Measurements from ENCODE around the gene RAB27A.
"Not testable (repeated sequence)": the region's sequence is repeated elsewhere in the genome, so short reads cannot be mapped to it uniquely, and the experiment has no call there.

RAB27A gene

DNA sequence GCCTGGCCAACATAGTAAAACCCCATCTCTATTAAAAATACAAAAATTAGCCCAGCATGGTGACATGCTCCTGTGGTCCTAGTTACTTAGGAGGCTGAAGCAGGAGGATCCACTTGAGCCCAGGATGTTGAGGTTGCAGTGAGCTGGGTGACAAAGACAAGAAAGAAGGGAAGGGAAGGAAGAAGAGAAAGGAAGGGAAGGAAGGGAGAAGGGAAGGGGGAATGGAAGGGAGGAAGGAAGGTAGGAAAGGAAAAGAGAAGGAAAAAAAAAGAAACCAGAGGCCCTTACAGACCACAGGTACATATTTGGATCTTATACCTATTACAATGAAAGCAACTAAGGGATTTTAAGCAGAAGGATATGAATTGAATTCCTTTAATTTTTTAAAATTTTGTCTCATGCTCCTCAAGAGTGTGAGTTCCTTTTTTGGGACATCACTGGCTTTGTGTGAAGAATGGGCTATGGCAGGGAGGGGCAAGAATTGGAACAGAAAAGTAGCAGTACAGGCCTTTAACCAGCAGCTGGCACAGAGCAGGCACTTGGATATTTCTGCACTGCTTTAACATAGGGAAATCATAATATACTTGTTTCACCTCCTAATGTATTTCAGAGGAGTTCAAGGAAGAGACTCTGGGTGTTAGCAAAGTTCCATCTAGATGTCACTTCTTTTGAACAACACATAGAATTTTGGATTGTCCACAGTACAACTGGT lies 7.9 kb downstream of the RAB27A start:
- DNase-seq = no peak

DNA sequence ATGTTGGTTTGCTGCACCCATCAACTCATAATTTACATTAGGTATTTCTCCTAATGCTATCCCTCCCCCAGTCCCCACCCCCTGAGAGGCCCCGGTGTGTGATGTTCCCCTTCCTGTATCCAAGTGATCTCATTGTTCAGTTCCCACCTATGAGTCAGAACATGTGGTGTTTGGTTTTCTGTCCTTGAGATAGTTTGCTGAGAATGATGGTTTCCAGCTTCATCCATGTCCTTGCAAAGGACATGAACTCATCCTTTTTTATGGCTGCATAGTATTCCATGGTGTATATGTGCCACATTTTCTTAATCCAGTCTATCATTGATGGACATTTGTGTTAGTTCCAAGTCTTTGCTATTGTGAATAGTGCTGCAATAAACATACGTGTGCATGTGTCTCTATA lies 9.0 kb downstream of the RAB27A start:
- DNase-seq = not testable (repeated sequence)

DNA sequence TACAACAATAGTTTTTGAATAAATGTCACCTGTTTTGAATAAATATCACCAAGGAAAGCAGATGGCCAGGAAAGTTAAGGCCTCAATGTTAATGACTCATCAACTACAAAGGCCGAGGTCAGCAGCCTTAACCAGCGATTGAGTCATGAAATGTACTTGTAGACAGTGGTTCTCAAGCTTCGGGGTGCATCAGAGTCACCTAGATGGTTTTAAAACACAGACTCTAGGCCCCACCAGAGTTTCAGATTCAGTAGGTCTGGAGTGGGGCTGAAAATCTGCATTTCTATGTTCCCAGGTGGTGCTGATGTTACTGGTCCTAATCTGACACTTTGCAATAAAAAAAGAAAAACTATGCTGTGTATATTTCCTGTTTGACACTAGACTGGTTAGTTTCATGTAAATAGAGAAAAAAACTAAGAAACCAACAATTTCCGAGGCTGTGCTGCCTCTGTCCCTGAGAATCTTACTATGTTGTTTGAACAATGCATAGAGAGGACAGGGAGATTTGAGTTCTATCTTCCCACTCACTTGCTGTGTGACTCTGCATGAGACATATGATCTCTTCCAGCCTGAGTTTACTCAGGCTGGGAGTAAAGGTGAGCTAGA lies 9.8 kb downstream of the RAB27A start:
- peak in 1 of 14 donors; percentile 1 for DNase-seq

GRCh38 chr15:55279100-55279745 lies 10.4 kb downstream of the RAB27A start:
- no peak for DNase-seq

DNA sequence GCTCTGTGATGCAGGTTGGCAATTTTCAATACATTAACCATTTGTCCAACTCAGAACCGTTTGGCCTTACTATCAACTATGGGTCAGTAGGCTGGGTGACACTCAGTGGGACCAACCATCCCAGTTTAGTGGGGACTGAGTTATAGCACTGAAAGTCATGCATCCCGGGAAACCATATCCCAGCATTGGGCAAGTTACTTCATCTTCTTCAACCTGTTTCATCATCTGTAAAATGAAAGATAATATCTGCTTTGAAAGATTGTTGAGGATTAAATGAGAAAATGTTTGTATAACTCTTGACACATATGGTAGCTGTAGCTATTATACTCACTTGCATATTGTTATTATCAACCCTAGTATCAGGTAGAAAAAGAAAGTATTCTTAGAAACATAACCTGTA lies 11.9 kb downstream of the RAB27A start:
- DNase-seq = no peak

DNA sequence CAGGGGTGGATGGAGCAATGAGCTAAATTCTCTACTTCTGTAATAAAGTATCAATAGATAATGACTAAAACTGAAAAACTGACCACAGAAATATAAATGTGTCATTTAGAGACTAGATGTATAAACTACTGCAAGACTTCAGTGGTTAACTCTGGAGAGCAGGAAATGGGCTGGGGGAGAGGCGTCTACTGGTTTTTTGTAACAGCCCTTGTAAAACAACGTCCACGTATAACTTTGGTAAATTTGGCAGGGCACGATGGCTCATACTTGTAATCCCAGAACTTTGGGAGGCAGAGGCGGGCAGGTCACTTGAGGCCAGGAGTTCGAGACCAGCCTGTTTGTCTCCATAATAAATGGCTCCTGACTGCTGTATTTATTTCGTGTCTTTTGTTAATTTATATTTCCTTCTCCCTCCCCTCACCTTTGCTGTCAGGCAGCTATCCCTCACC lies 12.5 kb downstream of the RAB27A start:
- DNase-seq = no peak

DNA sequence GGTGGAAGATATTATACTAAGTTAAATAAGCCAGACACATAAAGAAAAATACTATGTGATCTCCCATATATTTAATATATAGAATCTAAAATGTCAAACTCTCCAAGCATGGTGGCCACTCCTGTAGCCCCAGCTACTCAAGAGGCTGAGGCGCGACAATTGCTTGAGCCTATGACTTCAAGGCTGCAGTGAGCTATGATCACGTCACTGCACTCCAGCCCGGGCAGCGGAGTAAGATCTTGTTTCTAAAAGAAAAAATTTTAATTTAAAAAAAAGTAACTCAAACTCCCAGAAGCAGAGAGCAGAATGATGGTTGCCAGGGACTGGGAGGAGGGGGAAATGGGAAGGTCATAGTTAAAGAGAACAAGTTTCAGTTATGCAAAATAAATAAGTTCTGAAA lies 13.3 kb downstream of the RAB27A start:
- no peak for DNase-seq

DNA sequence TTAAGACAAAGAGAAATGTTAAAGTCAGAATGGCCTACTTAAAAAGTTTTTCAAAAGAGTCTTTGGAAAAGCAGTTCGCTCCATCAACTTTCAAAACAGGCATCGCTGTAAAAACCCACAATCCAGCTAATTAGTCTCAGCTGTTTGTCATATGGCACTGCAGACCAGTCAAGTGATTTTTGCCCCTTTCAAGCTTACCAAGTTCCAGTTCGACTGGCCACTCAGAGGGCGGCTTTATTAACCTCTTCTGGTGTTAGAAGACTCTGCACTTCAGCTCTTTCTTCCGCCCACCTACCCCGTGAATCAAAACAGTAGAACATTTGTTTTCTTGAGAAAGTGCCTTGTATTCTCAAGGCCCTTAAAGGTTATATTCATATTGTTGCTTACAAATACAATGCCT lies 19.3 kb downstream of the RAB27A start:
- DNase-seq = no peak

DNA sequence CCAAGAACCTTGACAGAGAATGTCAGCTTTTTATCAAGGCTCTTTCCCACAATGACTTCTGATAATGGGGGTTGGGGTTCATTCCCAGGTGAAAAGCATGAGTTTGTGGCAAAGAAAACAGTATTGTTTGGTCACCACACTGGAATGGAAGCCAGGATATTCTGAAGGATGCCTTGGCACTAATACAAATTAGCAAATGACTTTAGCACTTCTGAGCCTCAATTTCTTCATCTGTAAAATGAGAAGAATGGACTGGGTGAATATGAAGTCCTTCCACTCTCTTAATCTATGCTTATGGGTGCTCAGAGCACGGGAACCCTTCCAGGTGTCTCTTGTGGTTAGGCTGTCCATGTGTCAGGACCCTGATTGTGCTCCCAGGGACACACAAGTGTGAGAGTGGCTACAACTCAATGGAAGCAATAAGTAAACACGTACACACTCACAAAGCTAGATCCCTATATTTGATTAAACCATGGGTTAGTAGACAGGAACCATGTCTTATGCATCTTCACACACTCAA lies 21.4 kb downstream of the RAB27A start:
- DNase-seq = no peak

- peak in 5 of 14 donors; percentile 1 to 26 (median 3) for DNase-seq
These were observed 22.0 kb downstream of the RAB27A start for GRCh38 chr15:55267401-55268175.

DNA sequence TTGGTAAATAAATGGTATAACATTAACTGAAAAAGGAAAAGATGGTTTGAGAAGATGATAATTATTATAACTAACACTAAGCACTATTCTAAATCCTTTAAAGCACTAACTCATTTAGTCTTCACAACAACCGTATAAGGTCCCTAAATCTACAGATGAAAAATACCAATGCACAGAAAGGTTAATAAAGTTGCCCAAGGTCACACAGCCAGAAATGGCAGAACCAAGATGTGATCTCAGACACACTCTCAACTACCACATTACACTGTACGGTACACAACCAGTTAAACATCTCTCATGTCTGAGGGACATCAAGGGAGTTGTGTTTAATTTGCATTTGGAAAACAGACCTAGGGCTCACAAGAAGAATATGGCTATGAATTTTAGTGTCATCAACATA lies 23.1 kb downstream of the RAB27A start:
- DNase-seq = no peak

DNA sequence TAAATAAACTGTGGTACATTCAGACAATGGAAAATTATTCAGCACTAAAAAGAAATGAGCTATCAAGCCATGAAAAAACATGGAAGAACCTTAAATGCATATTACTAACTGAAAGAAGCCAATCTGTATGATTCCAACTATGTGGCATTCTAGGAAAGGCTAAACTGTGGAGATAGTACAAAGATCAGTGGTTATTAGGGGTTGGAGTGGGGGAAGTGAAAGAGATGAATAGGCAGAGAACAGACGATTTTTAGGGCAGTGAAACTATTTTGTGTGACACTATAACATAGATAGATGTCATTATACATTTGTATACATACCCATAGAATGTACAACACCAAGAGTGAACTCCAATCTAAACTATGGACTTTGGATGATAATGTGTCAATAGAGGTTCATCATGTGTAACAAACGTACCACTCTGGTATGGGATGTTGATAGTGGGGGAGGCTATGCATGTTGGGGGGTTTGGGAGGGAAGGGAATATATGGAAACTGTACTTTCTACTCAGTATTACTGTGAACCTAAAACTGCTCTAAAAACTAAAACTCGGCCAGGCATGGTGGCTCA lies 29.0 kb downstream of the RAB27A start:
- DNase-seq = no peak

- DNase-seq = no peak
These were observed 31.7 kb downstream of the RAB27A start for GRCh38 chr15:55257938-55258337.

- DNase-seq = no peak
These were observed 32.5 kb downstream of the RAB27A start for GRCh38 chr15:55257012-55257670.

DNA sequence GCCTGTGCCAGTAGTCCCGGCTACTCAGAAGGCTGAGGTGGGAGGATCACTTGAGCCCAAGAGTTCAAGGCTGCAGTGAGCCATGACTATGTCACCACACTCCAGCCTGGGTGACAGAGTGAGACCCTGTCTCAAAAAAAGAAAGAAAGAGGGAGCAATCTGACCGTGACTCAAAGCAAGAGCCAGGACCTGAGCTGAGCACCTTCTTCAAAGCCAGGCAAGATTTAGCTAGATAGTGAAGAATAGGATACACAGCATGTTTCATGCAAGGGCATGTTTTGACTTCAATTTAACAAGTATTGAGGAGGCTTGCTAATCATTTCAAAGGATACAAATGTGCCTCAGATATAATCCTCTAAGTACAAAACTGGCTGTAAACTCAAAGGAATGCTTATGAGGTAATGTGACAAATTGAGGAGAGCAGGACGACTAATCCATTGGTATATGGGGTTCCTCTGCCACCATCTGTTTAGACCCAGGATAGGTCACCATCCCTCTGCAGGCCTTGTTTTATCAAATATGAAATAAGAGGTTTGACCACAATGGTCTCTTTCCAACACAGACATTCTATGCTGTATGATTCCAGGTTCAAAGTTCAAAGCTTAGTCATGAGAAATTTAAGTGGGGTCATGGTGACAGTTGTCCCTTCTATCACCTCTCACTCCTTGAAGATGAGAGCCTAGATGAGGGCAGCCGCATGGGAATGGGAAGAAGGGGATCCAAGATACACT lies 33.2 kb downstream of the RAB27A start:
- DNase-seq = no peak

DNA sequence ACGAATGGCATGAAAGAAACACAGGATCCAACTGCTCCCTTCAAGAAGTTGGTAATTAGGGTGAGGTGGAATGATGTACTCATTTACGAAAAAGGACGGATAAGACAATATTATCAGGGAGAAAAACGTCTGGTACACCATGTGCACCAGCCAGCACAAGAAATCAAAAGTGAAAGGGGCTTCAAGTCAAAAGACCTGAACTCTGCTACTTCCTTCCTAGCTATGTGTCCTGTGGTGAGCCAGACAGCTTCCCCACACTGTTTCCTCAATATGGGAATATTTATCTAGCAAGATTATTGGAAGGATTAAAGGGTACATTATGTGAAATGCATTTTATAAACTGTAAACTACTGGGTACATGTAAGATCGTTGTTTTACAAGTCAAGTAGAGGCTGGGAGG lies 33.9 kb downstream of the RAB27A start:
- DNase-seq = no peak

DNA sequence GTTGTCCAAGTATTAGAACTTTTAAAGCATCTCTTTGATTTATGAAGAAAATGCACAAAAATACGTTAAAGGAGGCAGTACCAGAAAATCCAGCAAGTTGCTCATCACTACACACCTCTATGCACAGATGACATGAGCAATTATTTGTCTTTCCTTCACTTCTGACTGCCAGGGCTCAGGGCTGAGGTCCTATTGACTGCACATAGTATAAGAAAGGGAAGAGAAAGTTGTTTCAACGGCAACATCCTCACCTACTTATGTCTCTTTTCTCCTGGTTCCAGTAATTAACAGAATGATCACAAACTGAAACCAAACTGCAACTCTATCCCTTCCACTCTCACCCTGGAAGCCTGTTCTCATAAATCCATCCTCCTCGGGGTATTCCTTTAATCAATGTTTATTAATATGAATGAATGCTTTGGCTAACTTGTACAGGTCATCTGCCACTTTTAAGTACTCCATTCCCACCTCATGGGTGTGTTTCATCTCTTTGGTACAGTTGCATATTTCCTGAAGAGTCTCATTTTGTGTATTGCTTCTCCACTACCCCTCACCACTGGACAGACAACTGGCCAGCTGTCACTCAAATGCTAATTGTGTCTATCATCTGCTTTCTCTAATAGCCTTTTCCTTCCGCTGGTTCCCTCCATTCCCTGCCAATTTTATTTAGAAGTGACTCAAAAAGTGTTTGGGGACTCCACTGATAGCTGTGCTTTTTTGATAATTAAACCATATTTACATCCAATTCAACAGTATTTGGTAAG lies 34.5 kb downstream of the RAB27A start:
- DNase-seq = no peak

DNA sequence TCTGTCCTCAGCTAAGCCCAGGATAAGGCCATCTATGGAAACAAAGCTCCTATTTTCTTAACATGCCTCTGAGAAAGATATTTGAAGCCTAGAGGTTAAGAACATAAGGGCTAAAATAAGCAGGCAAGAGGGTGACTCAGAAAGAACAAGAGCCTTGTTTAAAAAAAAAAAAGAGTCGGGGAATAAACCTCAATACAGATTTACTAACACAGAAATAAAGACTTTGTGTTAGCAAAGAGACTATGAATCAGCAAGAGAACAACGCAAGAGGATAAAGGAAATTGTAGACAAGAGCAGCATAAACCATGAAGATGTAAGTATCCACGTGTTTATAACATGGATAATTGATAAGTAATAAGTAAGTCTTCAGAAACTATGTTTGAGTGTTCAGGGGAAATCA lies 36.0 kb downstream of the RAB27A start:
- no peak for DNase-seq

DNA sequence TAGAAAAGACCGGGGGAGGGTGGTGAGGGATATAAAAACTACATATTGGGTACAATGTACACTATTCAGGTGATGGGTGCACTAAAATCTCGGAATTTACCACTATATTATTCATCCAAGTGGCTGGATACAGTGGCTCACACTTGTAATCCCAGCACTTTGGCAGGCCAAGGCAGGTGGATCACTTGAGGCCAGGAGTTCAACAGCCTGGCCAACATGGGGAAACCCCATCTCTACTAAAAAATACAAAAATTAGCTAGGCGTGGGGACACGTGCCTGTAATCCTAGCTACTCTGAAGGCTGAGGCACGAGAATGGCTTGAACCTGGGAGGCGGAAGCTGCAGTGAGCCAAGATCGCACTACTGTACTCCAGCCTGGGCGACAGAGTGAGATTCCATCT lies 37.4 kb downstream of the RAB27A start:
- not testable (repeated sequence) for DNase-seq

- no peak for DNase-seq
These were observed 38.7 kb downstream of the RAB27A start for GRCh38 chr15:55250941-55251340.
